Activated T-helper 1 cell treated with anti-CD3 and anti-CD28 coated beads, Interleukin-2, amount 50 U/mL, for 16 hours (primary cell): ENCODE data around the gene WSB2.
"Not testable (repeated sequence)": the region's sequence is repeated elsewhere in the genome, so short reads cannot be mapped to it uniquely, and the experiment has no call there.

ENCODE experiments used
- DNase-seq, 2 donors: peaks; one replicate each; pipeline ENCODE4 v3.0.0-alpha.2; 2020; ENCODE audit warnings: low read depth in 1 of 2, low spot score in 1 of 2

The WSB2 gene

DNA sequence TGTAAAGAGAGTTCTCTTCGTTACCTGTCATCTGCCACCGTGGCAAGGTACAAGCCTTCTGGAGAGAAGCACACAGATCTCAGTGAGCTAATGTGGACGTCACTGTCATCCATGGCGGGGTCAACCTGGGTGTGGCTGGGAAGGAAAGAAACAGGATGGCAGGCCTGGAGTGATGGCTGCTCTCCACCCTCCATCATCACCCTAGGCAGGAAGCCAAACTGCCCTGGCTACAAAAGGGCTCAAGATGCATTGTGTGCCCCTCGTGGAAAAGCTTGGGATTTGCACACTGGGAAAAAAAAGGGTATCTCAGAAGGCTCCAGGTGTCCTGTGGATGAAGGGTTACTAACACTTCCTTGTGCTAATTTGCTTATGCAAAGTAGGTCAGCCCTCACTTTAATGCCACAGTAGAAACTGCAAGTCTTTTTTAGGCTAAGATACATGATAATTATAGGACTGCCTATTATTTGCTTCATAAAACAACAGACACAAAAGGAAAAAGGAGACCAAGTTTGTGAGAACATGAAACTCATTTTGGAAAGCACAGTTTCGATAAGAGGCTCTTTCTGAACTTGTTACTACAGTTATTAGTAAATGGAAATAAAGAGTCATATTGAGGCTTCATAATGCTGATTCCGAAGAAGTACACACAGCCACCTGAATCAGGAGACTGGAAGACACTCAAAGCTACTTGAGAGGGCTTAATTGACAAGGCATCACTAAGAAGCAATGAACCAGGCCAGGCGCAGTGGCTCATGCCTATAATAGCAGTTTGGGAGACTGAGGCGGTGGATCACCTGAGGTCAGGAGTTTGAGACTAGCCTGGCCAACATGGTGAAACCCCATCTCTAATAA, 25.6 kb downstream of the WSB2 start:
- no peak for DNase-seq

DNA sequence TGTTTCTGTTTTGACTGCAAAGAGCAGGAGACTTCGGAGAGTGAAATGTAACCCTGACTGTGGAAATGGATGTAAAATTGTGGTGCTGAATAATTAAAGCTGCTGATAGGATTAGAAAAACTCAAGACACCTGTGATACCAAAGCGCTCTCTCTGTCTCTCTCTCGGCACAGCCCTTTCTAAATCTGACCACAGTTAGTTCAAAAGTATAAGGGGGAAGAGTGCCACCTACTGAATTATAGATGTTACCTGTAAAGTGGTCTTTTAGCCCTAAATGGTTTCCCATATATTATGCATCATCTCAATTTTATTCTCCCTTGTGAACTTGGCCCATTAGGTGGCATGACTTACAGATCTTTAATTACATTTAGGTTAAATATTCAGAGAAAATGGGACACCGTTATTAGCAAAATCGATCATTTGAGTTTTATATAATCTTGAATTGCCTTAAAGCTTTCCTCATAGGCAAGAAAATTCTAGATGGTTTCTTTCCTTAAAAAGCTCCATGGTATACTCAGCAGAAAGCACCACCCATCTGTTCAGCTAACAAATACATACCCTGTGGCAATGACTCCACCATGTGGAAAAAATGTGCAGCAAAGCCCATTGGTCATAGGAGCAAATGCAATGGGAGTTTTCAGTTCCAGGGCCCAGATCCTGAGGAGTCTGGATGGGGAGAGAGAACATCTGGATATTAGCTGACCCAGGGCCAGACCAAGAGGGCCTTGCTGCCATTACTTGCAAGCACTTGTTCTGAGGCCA, 26.4 kb downstream of the WSB2 start:
- DNase-seq: no peak

DNA sequence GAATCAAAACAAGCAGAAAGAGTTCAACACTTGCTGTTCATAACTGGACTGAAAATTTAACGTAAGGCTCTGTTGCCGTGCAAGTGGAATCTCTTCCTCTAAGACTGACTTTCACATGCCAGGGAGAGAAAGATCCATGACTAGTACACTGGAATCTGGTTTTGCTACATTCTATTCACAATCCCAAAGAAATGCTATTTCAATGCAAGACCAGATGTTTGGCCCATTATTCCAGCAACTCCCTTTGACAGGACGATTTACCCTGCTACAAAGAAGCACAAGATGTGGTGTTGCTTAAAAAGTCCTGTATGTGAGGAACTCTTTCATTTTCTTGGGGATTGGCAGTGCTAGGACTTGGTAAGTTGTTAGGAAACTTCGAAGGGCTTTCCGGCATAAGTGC, 27.1 kb downstream of the WSB2 start:
- no peak for DNase-seq

DNA sequence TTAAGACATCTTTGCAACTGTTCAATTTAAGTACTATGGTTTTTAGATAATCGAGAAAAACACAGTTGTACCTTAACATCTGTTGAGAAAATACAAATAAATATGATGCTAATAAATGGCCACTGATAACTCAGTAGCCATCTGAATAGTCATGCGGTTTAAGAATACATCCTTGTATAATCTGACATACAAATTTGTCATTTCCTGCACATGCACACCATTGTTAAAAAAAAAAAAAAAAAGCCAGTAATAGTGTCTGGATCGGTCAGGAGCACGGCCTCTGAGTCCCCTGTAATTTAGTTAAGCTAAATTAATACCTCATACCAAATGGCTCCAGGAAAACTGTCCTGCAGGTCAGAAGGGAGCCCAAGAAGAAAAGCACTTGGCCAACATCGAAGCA, 27.7 kb downstream of the WSB2 start:
- no peak for DNase-seq

DNA sequence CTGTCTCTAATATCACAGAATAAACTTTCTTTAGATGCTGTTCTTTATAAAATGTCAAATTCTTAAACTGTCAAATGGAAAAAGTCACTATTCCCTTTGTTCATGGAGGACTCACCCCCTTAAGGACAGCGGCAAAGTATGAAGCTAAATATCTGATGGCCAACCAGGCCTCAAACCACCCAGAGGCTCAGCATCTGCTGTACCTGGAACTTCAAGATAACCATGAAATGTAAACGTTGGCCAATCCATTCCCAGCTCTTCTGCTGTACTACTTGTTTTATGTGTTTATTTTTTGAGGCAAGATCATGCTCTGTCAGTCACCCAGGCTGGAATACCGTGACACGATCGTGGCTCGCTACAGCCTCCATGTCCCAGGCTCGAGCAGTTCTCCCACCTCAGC, 28.8 kb downstream of the WSB2 start:
- no peak for DNase-seq

DNA sequence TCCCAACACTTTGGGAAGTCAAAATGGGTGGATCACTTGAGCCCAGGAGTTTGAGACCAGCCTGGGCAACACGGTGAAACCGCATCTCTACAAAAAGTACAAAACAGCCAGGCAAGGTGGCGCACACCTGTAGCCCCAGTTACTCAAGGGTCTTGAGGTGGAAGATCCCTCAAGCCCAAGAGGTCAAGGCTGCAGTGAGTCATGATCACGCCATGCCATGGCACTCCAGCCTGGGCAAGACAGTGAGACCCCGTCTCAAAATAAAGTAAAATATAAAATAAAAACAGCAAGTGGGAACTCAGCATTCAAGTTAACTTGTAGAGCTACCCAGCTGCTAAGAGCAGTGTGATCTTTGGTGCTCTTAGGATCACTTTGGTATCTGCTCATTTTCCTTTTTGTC, 31.8 kb downstream of the WSB2 start:
- no peak for DNase-seq

DNA sequence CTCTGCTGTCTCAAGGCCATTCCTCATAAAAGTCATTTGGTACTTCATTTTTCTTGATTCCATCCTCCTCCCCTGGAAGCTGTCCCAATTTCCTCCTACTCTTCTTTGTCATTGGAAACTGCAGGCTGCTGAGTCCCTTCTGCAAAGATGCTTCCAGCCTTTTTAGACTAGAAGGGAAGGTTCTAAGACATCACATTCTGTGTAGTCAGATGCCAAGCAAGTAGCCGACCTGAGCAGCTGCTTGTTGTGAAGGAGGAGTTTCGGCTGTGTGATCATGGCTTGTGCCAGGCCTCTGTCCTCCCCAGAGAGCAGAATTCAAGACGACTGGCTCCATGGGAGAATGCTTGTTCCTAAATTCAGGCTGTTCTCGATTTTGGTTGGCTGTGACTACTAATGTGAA, 35.8 kb downstream of the WSB2 start:
- DNase-seq: no peak

DNA sequence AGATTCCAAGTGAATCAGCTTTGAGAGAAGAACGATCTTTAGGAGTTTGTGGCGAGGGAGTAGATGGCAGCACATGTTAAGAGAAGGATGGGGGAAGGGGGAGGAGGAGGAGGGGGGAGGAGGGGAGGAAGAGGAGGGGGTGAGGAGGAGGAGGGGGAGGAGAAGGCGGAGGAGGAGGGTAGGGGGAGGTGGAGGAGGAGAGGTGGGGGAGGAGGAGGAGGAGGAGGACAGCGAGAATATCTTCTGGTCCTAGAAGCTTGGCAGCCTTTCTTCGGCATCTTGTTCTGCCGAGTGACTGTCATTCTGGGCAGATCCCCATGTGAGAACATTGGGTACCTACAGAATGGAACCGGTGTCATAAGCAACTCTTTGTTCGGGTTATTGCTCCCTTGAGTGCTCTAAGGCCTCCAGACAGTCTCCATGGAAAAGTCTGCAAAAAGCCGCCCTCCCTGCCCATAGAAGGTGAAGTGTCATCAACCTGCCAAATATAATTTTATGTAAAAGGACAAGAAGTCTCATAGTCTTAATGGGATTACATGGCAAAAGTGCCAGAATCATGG, 37.6 kb downstream of the WSB2 start:
- no peak for DNase-seq

DNA sequence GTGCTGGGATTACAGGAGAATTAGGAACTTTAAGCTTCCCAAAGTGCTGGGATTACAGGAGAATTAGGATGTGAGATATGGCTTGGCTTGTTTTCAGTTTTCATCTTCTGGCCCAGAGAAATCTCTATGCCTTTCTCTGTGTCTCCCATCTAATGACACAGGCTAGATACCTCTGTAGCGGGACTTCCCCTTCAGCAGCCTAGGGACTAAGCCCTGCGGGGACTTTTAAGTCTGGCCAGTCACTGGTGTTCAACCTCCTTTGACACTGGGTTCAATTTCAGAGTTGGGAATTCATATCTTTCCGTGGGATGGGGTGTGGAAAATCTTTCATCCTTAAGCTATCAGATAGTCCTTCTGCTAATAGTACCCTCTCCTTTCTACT, 38.3 kb downstream of the WSB2 start:
- no peak for DNase-seq

DNA sequence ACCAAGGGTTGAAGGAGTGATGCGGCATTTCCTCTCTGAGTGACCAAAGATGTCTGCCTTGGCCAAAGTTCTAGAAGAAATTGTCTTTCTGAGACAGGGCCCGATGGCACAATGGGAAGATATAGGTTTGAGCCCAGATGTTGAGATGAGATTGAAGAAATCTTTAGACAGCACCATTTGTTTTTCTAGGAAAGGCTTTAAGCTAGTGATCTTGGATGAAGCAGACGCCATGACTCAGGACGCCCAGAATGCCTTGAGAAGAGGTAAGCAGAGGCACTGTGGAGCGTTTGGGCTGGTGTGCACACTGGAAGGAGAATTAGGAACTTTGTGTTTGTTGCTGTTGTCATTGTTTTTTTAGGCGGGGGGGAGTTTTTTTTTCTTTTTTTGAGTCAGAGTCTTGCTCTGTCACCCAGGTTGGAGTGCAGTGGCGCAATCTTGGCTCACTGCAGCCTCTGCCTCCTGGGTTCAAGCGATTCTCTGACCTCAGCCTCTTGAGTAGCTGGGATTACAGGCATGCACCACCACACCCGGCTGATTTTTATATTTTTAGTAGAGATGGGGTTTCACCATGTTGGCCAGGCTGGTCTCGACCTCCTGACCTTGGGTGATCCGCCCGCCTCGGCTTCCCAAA, 38.8 kb downstream of the WSB2 start:
- DNase-seq: not testable (repeated sequence)

DNA sequence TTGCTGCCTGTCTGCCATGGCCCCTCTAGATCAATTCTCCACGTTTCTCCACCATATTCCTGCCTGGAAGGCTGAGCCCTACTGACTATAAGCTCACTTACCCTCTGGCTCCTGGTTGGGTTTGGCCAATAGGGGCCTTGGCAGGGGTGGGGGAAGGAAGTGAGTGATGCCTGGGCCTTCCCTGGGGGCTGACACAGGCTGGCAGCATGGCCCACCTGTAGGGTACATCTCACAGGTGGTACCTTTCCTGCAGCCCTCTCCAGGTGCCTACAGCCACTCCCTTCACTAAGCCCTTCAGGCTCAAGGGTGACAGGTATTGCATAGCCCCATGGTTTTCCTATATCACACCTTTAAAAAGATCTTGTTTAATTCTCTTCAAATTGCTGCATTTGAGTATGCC, 40.9 kb downstream of the WSB2 start:
- no peak for DNase-seq

DNA sequence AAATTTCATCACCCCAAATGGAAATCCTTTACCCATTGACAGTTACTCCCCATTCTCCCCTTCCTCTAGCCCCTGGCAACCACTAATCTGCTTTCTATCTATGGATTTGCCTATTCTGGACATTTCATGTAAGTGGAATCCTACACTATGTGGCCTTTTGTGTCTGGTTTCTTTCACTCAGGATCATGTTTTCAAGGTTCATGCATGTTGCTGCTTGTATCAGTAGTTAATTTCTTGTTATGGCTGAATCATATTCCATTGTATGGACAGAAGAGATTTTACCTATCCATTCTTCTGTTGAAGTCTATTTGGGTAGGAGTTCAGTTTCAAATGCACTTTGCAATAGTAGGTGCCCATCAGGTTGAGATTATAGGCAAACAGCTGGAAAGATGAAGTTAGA, 43.1 kb downstream of the WSB2 start:
- no peak for DNase-seq

DNA sequence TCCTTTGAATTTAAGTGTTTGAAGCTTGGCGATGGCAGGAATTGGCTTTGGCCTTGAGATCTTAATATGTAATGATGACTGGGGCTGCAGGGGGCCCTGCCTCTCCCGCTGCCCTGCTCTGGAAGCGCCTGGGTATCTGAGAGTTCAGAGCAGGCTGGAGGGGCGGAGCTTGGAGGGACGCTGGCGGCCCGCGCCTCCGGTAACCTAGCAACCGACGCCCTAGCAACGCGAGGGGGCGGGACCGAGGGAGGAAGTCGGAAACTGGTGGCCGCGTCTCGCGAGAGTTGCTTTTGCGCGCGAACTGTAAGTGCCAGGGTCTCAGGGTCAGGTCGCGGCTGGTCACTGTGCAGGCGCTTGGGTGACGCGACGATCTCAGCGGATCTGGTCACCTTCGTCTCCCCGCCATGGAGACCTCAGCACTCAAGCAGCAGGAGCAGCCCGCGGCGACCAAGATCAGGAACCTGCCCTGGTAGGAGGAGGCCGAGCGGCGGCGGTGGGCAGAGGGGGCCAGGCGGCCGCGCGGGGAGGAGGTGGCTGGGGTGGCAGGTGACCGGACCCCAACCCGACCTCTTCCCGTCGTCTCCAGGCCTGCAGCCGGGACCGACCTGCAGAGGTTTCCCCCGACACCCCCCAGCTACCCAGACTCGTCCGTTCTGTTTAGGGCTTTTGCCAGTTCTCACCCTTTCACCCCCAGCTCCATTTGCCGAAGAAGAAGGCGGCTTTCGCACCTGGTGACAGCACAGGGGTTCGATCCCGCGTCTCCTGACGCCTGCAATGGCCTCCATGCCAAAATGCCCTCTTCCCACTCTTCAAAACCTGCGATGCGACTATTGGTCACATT, 44.3 kb downstream of the WSB2 start, which contains the start of gene RFC5:
Gene RFC5 (plus strand): TSS at position 280 of the 841 bp plus-strand sequence. CDS start 125 bp downstream, at position 405.
- peak; percentile 96 to 97 for DNase-seq

DNA sequence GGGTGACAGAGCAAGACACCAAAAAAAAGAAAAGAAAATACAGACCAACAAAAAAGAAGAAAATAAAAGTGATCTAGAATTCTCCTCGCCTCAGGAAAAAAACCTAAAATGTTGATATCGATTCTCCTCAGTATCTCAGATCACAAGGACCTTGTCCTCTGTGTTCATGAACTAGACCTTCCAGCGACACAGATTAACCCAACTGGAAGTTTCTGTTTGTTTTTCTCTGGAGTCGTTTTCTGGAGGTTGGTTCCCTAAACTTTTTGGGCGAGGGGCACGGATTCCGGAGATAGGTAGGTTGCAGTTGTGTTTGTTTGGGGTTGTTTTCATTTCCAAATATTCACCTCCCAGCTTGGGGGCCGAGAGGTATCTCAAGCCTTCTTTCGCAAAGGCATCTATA, 45.0 kb downstream of the WSB2 start:
- DNase-seq: no peak

DNA sequence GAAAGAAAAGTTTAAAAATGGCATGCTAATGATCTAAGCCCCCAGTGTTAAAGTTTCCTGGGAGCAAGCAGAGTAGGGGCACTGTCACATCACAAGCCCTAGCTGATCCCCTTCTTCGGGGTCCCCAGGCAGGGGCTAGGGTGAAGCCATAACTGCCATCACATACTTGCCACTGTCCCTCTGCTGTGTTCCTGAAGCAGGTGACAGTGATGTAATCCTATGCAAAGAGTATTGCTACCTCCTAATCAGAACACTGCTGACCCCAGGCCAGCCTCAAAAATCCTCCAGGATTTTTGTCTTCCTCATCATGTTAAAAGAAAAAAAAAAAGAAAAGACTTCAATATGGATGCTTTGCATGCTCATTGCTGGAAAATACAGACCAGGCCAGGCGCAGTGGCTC, 45.7 kb downstream of the WSB2 start:
- DNase-seq: no peak

DNA sequence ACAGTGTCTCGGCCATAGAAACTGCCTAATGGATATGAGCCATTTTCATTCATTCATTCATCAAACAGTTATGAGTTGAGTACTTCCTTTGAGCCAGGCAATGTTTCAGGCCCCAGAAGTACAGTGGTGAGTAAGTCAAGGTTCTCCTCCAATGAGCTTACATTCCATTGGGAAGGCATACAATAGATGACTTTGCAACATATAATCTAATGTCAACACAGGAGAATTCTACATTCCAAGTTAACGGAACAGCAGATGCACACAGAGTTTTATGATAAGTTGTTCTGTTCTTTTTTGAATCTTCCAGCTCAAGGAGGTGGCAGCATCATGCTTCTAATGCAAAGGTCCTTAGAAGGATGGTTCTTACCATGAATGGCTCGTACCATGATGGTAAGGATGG, 47.7 kb downstream of the WSB2 start:
- DNase-seq: no peak

DNA sequence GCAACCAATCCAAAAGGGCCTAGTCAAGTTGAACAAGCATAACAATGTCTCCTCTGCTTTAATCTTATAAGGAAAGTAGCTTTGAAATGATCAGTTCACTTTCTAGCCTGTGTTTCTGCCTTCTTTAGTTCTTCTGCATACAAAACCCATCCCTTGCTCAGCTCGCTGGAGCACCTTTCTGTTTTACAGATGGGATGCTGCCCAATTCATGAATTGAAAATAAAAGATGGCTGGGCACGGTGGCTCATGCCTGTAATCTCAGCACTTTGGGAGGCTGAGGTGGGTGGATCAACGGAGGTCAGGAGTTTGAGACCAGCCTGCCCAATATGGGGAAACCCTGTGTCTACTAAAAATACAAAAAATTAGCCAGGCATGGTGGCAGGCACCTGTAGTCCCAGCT, 49.0 kb downstream of the WSB2 start:
- no peak for DNase-seq

DNA sequence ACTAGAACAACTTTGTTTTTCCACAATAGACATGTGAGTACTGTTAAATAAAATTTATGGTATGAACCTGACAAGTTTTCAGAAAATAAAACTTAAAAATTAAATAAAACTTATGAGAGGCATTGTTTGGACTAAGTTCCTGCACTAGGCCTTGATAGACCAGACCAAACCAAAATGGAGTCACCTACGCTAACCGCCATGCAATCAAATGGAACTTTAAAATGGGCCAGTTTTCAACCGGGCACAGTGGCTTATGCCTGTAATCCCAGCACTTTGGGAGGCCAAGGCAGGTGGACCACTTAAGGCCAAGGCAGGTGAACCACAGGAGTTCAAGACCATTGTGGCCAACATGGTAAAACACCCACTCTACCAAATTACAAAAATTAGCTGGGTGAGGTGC, 49.6 kb downstream of the WSB2 start:
- no peak for DNase-seq

DNA sequence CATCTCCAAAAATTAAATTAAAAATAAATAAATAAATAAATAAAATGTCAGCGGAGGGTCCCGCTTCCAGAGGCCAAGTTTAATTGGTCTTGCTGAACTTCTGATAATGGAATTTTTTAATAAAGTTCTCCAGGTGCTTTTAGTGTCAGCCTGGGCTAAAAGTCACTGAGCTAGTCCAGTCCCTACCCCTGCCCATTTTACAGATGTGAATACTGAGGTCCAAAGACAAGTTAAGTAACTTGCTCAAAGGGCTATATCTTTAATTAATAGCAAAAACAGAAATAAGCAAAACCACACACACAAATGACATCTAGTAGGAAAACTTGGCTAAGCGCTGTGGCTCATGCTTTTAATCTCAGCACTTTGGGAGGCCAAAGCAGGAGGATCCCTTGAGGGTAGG, 50.1 kb downstream of the WSB2 start:
- no peak for DNase-seq

DNA sequence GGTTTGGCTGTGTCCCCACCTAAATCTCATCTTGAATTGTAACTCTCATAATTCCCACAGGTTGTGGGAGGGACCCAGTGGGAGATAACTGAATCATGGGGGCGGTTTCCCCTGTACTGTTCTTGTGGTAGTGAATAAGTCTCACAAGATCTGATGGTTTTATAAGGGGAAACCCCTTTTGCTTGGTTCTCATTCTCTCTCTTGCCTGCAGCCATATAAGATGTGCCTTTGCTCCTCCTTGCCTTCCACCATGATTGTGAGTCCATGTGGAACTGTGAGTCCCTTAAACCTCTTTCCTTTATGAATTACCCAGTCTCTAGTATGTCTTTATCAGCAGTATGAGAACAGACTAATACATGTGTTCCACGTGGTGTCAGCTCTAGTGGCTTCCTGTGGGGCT, 61.2 kb downstream of the WSB2 start:
- DNase-seq: not testable (repeated sequence)

DNA sequence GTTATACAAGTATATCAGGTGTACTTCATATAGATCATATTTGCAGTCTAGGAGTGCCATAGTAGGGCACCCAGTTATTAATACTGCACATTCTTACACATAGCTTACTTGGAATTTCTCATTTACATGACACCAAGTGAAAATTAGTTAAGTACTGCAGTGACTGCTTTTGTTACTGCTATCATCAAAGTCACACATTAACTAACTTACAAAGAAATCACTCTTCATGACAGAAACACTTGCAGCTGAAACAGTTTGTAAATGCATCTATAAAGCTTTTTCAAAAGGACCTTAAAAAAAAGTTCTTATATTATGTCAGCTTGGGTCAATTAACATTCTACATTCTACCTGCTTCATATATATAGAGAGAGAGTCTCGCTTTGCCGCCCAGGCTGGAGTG, 62.3 kb downstream of the WSB2 start:
- no peak for DNase-seq
